GM23248 (cell line): ENCODE data around the gene BTC.

Source experiments
- EZH2 ChIP-seq: fragments of 200-600 bp; sonication (generic); IDR thresholded peaks from 2 replicates; pipeline ENCODE4 v1.6.1; 2018; ENCODE audit warnings: antibody characterized with exemption, mild to moderate bottlenecking; ENCODE audit not compliant: insufficient read depth, poor library complexity, severe bottlenecking
- EZH2phosphoT487 ChIP-seq: fragments of 200-600 bp; sonication (generic); IDR thresholded peaks from 2 replicates; pipeline ENCODE4 v1.6.1; 2018; ENCODE audit warnings: antibody characterized with exemption, moderate library complexity, mild to moderate bottlenecking, low read depth; ENCODE audit not compliant: insufficient read depth

DNA sequence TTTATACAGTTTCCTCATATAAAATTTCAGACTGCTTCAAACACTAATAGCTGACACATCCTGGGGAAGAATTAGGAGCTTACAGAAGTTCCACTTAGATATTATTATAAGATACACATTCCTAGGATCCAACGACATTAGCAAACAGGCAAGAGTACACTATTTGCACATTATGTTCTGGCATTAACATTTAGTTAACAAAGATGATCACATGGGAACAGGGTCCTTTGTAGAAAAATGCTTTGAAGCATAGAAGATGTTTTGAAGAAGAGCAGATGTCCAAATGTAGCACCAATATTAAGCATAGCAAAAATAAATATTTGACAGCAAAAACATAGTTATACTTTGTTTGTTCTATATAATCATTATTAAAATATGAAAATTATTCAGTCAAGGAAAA, 52.1 kb downstream of the BTC start:
- no peak for TF ChIP-seq EZH2phosphoT487
- no peak for TF ChIP-seq EZH2
